GM12878 (cell line): ENCODE measurements around the gene ID4.

Experiments used
- ATF7 ChIP-seq: fragments of 450-650 bp; IDR thresholded peaks from 2 replicates; pipeline ENCODE4 v1.6.1; 2016; ENCODE audit warnings: low read depth, mild to moderate bottlenecking
- ELK1 ChIP-seq: IDR thresholded peaks from 2 replicates; pipeline ENCODE4 v1.6.1; 2012; ENCODE audit warnings: low read depth, low read length, improper control_type of control experiment
- EP300 ChIP-seq, 2 experiments: fragments of 150-350 bp in 1 of 2; IDR thresholded peaks; 2 replicates each; pipeline ENCODE4 v1.6.1; 2011 to 2012; ENCODE audit warnings: low read depth in 2 of 2, low read length in 2 of 2, borderline replicate concordance in 1 of 2, improper control_type of control experiment in 1 of 2, inconsistent platforms in 1 of 2; ENCODE audit not compliant: control insufficient read depth in 1 of 2
- MEF2A ChIP-seq: IDR thresholded peaks from 2 replicates; pipeline ENCODE4 v1.6.1; 2011; ENCODE audit warnings: low read depth, mild to moderate bottlenecking, low read length, moderate library complexity; ENCODE audit not compliant: insufficient read depth
- SIX5 ChIP-seq: IDR thresholded peaks from 2 replicates; pipeline ENCODE4 v1.6.1; 2011; ENCODE audit warnings: mild to moderate bottlenecking, low read depth, low read length, moderate library complexity; ENCODE audit not compliant: severe bottlenecking
- SUZ12 ChIP-seq: fragments of 200-600 bp; sonication (generic); IDR thresholded peaks from one replicate; pipeline ENCODE4 v1.6.1; 2018; ENCODE audit warnings: antibody characterized with exemption, mild to moderate bottlenecking; ENCODE audit not compliant: unreplicated experiment
- TF ChIP-seq, protein P1 (sequence below): IDR thresholded peaks from 2 replicates; pipeline ENCODE4 v1.6.1; 2011; ENCODE audit warnings: low read depth, low read length, improper control_type of control experiment, borderline replicate concordance
- TF ChIP-seq, protein P2 (sequence below), 3 experiments: IDR thresholded peaks in 2 of 3; conservative IDR thresholded peaks in 1 of 3; 2 replicates each; pipeline ENCODE4 v1.5.1; 2011; ENCODE audit warnings: low read depth in 3 of 3, low read length in 3 of 3, mild to moderate bottlenecking in 3 of 3, control low read depth in 2 of 3, moderate library complexity in 2 of 3, inconsistent platforms in 1 of 3, mixed read lengths in 1 of 3; ENCODE audit not compliant: control insufficient read depth in 2 of 3, insufficient read depth in 1 of 3; ENCODE audit errors: extremely low read depth in 1 of 3
- TF ChIP-seq, protein P3 (sequence below): IDR thresholded peaks from 2 replicates; pipeline ENCODE4 v1.6.1; 2012; ENCODE audit warnings: mild to moderate bottlenecking, low read depth, low read length
- TF ChIP-seq, protein P4 (sequence below): IDR thresholded peaks from 2 replicates; pipeline ENCODE4 v1.6.1; 2011; ENCODE audit warnings: mild to moderate bottlenecking, low read depth, low read length, moderate library complexity; ENCODE audit not compliant: insufficient replicate concordance

DNA sequence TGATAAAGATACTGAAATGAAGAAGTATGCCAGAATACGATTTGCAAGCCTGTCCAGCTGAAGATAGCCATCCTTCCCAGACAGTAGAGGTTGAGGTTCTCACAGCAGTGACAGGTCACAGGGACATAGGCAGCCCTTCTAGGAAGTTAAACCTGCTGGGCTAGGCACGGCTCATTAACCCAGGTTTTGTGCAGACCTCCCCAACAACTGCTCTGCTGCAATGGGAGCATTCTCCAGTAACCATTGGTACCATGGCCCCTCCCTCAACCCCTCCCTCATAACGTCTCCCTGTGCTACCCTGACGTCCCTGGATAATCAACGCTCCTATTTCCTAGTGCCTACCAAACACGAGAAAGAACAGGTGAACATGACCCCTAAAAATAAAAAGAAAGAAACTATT lies 15.8 kb downstream of the ID4 start:
- TF ChIP-seq, protein P1, sequence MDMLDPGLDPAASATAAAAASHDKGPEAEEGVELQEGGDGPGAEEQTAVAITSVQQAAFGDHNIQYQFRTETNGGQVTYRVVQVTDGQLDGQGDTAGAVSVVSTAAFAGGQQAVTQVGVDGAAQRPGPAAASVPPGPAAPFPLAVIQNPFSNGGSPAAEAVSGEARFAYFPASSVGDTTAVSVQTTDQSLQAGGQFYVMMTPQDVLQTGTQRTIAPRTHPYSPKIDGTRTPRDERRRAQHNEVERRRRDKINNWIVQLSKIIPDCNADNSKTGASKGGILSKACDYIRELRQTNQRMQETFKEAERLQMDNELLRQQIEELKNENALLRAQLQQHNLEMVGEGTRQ: no peak
- TF ChIP-seq, protein P2, sequence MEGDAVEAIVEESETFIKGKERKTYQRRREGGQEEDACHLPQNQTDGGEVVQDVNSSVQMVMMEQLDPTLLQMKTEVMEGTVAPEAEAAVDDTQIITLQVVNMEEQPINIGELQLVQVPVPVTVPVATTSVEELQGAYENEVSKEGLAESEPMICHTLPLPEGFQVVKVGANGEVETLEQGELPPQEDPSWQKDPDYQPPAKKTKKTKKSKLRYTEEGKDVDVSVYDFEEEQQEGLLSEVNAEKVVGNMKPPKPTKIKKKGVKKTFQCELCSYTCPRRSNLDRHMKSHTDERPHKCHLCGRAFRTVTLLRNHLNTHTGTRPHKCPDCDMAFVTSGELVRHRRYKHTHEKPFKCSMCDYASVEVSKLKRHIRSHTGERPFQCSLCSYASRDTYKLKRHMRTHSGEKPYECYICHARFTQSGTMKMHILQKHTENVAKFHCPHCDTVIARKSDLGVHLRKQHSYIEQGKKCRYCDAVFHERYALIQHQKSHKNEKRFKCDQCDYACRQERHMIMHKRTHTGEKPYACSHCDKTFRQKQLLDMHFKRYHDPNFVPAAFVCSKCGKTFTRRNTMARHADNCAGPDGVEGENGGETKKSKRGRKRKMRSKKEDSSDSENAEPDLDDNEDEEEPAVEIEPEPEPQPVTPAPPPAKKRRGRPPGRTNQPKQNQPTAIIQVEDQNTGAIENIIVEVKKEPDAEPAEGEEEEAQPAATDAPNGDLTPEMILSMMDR (IDR thresholded peaks at IDR 0.05 in 2 of 3, conservative IDR thresholded peaks at IDR 0.05 in 1 of 3; ENCODE audit: control insufficient read depth in 2 of 3, extremely low read depth in 1 of 3, insufficient read depth in 1 of 3, low read depth in 3 of 3, low read length in 3 of 3): no peak
- TF ChIP-seq ELK1 (no peak), SIX5 (no peak), SUZ12 (no peak), ATF7 (no peak), EP300 (IDR thresholded peaks at IDR 0.05; ENCODE audit: borderline replicate concordance in 1 of 2, control insufficient read depth in 1 of 2, low read depth in 2 of 2, low read length in 2 of 2) (no peak), MEF2A (no peak)
- TF ChIP-seq, protein P3, sequence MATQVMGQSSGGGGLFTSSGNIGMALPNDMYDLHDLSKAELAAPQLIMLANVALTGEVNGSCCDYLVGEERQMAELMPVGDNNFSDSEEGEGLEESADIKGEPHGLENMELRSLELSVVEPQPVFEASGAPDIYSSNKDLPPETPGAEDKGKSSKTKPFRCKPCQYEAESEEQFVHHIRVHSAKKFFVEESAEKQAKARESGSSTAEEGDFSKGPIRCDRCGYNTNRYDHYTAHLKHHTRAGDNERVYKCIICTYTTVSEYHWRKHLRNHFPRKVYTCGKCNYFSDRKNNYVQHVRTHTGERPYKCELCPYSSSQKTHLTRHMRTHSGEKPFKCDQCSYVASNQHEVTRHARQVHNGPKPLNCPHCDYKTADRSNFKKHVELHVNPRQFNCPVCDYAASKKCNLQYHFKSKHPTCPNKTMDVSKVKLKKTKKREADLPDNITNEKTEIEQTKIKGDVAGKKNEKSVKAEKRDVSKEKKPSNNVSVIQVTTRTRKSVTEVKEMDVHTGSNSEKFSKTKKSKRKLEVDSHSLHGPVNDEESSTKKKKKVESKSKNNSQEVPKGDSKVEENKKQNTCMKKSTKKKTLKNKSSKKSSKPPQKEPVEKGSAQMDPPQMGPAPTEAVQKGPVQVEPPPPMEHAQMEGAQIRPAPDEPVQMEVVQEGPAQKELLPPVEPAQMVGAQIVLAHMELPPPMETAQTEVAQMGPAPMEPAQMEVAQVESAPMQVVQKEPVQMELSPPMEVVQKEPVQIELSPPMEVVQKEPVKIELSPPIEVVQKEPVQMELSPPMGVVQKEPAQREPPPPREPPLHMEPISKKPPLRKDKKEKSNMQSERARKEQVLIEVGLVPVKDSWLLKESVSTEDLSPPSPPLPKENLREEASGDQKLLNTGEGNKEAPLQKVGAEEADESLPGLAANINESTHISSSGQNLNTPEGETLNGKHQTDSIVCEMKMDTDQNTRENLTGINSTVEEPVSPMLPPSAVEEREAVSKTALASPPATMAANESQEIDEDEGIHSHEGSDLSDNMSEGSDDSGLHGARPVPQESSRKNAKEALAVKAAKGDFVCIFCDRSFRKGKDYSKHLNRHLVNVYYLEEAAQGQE: no peak
- TF ChIP-seq, protein P4, sequence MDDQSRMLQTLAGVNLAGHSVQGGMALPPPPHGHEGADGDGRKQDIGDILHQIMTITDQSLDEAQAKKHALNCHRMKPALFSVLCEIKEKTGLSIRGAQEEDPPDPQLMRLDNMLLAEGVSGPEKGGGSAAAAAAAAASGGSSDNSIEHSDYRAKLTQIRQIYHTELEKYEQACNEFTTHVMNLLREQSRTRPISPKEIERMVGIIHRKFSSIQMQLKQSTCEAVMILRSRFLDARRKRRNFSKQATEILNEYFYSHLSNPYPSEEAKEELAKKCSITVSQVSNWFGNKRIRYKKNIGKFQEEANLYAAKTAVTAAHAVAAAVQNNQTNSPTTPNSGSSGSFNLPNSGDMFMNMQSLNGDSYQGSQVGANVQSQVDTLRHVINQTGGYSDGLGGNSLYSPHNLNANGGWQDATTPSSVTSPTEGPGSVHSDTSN: no peak
